GM19372 (cell line): ENCODE data around the gene INF2.

Experiments
- ATAC-seq: cut with Tn5 transposase; IDR thresholded peaks from one replicate; pipeline ENCODE4 v1.9.1; 2021; ENCODE audit warnings: mild to moderate bottlenecking, low read depth, moderate library complexity; ENCODE audit not compliant: unreplicated experiment

INF2 gene

DNA sequence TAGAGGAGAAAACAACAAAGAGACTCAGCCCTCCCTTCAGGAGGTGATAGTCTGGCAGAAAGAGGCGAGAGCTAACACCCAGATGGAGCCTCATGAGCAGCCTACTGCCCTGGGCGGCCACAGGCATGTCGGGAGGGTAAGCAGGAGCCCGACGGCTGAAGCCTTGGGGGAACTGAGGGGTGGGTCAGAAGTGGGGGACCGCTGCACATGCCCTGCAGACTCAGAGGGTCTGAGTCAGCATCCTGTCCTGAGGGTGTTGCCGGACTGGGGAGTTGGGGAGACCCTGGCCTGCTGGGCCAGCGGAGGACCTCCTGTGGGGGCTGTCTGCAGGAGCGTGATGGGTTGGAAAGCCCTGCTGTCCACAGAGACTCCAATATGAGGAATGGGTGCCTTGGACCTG is 15.9 kb upstream of the INF2 start:
- no peak for ATAC-seq

GRCh38 chr14:104675447-104675846 is 14.0 kb upstream of the INF2 start:
- no peak for ATAC-seq

GRCh38 chr14:104676130-104676693 is 13.2 kb upstream of the INF2 start:
- no peak for ATAC-seq

DNA sequence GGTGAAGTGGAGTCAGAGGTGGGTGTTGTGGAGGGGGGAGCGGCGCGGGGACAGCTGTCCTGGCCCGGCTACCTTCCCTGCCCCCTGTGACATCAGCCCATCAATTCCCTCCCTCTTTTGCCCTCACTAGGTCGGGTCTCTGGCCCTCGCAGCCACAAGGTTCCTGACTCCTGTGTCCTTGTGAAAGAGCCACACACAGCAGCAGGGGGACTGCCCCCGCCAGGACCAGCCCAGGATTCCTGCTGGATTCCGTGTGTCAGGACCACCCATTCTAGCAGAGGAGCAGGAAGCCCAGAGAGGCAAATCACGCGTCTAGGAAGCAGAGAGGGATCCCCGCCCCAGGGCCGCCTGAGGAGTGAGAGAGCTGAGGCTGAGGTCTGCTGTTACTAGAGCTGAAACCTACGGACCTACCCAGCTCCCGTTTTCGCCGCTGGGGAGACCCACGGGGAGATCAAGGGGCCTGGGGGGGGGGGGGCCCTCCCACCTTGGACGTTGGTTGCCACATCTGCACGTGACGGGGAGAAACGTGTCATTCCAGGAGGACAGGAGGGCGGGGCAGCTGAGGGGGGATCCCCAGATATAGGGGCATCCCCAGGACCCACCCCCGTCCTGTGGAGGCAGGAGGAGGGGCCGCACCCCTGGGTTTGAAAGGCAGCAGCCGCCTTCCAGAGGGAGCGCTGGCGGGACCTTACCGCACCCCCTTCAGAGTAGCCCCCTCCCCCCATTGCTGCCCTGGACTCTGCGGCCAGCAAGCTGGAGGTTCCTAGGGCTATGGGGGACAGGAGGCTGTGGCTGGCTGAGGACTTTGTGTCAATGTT is 12.5 kb upstream of the INF2 start:
- ATAC-seq = no peak

GRCh38 chr14:104677512-104678332 is 11.7 kb upstream of the INF2 start:
- peak; percentile 48 for ATAC-seq

DNA sequence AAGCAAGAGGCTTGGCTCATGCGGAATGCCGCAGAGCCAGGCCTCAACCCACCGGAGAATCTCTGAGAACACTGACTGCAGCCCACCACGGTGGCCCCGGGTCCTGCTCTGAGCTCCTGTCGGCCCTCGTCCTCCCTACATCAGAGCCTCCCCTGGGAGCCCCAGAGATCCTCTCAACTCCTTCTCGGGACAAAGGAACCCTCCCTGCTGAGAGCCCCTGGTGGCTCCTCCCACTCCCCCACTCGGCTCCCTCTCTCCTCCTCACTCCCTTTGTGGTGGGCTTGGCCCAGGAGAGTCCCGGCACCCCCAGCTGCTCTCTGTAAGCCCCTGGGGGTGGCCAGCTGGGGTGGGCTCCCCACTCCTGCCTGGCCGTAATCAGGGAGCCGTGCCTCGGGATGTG is 11.1 kb upstream of the INF2 start:
- ATAC-seq = no peak

DNA sequence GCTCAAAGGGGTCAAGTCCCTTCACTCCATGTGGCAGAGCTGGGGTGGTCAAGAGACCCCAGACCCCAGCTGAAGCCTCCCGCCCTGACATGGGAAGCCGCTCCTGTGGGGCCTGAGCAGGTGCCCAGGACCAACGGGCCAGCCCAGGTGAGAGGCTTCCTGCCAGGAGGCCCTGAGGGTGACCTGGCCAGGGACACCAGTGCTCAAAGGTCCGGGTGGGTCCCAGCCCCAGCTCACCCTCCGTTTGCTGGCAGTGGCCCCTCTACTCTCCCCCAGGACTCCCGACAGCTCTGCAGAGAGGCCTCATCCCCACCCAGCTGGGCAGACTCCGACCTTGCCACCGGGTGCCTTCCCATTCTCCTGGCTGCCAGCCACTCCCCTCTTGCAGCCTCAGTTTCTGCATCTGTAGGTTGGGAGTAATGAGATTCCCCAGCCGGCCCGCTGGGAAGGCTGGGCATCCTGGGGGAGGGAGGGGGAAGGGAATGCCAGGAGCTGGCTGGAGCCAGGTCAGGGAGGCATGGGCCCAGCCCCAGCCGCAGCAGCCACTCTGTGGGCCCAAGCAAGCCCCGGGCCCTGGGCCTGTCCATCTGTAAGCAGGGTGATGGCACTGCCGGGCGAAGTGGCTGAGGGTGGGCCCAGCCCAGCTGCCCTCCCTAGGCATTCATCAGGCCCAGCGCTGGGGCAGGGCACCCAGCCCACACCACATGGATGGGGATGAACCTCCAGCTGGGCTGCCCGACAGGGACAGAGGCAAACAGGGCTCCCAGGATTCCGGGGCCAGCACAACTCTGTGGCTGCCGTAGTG is 10.3 kb upstream of the INF2 start:
- ATAC-seq = no peak

DNA sequence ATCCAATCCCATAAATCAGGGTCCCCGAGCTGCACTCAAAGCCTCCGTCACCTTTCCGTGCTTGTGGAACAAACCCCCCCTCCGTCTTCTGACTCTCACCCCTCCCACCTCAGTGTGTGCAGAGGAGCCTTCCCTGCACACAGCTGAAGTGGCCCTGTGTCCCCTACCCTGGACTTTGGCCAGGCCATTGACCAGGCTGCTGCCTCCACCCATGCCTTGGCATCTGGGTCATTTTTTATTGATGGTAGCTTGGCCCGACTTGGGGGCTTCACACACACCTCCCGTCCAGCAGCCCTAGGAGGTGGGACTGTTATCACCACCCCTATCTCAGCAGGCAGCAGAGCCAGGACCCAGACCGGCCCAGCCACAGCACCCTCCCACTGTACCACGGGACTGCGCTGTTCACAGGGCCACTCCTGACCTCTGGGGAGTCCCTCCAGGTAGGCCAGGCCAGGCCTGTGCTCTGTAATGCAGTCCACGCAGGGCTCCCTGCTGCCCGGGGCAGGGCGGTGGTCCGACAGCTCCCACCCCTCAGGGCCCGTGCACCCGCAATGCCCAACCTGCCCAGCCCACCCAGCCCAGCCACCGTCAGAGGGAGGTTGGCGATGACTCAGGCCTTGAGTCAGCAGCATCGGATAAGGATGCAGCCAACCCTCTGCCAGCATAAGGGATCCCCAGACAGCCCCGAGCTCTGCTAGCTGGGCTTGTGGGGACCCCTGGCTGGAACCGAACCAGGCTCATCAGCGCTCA is 9.2 kb upstream of the INF2 start:
- ATAC-seq = no peak

DNA sequence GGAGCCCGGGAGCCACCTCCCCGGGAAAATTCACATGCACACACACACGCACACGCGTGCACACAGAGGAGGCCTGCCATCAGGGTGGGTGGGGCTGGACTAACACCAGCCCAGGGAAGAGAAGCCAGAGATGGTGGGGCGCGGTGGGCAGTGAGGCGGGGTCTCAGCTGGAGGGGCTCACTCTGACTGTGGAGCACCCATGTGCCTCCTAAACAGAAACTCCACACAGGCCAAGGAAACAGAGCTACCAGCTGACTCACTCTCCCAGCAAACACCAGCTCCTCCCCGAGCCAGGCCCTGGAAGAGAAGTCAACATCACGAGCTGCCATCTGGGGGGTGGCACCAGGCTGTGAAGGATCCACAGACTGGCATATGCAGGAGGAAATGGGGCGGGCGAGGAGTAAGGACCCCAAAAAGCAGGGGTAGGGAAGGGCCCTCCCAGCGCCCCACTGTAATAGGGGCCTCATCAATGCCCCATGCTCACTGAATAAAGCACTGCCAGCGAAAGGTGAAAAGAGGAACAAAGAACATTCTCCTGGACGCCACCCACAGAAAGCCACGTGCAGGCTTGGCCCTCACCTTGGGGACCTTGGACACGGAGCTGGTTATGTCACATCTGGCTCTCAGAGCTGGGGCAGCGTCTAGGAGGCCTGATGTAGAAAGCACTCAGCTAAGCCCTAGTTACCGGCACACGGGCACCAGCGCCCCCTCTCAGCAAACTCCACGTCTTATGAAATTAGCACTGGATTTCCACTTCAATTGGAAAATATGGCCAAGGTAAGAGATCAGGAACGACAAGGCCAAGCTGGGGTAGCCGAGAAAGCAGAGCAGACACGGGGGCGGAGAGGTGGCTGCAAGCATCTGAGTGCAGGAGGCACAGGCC is 8.4 kb upstream of the INF2 start:
- no peak for ATAC-seq

- ATAC-seq = no peak
These were observed 7.7 kb upstream of the INF2 start for GRCh38 chr14:104681689-104682074.

DNA sequence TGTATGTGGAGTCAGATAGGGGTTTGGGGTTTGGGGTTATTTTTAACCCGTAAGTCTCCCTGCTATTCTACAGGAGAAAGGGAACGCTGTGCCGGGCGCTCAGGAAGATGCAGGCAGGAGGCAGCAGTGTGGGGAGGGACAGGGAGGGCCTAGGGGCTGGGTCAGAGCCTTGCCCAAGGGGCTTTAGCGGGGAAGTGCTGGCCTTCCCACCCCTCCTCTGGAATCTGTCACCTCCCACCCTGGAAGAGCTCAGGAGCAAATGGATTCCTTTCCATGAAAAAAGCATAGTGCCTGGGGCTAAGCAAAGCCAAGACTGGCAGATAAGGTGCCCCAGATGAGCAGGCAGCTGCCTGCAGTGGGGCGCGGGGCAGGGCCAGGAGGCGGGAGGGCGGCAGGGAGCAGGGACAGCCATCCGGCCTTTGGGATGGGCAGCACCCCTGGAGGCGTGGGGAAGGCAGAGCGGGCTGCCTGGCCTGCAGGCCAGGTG is 7.3 kb upstream of the INF2 start:
- ATAC-seq = no peak

GRCh38 chr14:104683653-104684448 is 5.6 kb upstream of the INF2 start:
- no peak for ATAC-seq

DNA sequence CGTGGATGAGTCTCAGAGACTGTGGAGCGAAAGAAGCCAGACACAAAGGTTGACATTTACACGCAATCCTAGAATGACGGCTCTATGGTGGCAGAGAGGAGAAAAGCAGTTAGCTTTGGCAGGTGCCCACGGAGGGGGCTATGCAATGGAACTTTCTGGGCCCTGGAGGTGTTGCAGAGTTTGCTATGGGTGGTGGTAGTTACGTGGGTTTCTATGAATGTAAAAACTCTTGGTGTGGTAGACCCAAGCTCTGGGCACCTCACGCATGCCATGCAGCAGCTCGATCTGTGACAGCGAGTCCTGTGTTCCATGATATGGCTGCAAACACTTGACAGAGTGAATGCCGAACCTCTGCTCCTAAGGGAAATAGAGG is 5.0 kb upstream of the INF2 start:
- ATAC-seq = no peak

DNA sequence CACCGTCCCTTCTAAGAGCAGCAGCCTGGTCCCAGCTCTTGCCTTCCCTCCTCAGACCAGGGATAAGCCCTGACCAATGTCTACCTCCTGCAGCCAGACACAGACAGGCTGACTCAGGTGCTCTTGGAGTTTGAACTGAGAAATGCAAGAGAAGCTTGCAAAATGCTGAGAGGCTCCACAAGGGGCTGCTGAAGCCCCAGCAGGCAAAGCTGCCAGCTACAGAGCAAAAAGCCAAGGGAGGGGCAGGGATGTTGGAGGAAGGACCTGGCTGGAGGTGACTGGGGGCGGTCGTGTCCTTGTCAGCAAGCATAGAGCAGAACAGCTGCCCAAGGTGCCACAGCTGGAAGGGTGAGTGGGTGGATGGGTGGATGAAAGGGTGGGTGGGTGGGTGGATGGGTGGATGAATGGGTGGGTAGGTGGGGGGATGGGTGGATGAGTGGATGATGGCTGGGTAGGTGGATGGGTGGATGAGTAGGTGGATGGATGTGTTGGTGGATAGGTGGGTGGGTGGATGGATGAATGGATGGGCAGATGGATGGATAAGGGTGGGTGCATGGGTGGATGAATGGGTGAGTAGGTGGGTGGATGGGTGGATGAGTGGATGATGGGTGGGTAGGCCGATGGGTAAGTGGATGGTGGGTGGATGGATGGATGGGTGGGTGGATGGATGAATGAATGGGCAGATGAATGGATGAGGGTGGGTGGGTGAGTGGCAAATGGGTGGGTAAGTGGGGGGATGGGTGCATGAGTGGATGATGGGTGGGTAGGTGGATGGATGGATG is 4.0 kb upstream of the INF2 start:
- no peak for ATAC-seq

DNA sequence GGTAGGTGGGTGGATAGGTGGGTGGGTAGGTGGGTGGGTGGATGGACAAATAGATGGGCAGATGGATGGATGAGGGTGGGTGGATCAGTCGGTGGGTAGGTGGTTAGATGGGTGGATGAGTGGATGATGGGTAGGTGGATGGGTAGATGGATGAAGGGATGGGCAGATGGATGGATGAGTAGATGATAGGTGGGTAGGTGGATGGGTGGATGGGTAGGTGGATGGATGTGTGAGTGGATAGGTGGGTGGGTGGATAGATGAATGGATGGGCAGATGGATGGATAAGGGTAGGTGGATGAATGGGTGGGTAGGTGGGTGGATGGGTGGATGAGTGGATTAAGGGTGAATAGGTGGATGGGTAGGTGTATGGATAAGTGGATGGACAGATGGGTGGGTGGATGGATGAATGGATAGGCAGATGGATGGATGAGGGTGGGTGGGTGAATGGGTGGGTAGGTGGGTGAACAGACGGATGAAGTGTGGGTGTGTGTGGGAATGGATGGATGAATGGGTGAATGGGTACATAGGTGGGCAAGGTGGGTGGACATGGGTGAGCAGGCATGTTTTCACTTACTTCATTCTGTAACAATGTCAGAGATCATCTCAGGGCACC is 3.3 kb upstream of the INF2 start:
- ATAC-seq = no peak

GRCh38 chr14:104686624-104687517 is 2.5 kb upstream of the INF2 start:
- ATAC-seq = no peak
